Pons (tissue), 1 donor: ENCODE measurements around the gene ACOXL.

Source experiments
- DNase-seq: peaks from one replicate; pipeline ENCODE4 v3.0.0-alpha.2; 2016; ENCODE audit warnings: low spot score

ACOXL gene

DNA sequence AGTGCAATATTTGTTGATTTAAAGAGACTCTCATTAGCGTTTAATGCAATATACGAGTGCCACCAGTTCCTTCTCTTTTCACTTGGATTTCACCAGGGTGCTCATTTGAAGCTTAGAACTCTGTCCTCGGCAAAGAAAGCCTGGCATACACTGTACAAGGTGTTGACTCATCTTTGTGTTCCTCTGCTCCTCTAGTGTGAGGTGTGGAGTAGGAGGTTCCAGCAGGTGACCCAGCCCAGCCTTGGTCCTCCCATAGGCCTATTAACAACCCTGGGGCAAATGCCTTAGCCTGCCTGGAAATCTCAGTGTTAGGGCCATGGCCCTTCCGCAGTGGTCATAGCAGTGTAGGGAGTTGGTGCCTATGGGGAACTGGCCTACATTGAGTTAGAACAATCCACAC, 408.4 kb downstream of the ACOXL start:
- DNase-seq, result no peak

DNA sequence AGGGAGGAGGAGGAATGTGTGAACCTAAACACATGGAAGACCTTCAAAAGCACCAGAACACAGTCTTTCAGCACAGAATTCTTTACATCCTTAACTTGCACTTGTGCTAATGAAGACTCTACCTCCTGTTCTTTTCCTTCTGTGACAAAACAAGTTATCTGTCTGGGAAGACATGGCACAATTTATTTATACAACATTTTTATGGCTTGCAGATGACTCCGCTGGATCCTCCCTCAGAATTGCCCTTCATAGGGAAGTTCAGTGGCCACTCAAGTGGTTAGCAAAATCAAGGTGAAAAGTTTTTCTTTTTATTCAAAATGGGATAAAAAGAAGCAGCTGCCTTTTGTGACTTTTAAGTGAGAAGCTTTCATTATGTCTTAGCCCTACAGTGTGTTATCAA, 409.7 kb downstream of the ACOXL start:
- DNase-seq, result no peak

DNA sequence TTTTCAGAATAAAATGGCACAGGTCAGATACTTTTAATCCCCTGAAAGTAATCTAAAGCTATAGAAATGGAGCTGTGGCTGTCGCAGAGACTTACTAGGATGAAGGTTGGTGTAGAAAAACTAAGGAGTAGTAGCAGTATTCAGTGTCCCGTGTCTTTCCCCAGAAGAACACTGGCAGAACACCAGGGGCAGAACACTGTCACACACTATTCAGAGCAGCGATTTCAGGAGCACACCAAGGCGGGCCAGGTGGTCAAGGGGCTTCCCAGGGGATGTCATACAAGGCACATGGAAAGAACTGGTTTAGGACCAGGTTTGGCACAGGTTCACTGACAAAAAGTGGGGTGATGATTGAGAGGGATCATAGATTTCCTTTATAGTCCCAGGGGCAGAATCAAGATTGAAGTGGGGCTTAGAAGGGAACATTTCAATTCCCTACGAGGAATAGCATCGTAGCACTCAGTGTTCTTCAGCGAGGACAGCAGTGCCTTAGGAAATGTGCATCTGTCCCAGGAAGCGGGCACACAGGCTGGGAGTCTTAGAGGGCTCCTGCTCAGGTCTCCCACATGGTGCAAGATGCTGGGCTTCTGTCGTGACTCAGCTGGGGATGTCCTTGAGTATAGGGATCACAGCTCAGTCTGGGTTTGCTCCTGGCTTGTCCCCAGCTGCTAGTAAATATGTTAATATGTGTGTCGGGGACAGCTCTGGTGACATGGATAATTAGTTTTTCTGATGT, 410.9 kb downstream of the ACOXL start:
- DNase-seq, result no peak

DNA sequence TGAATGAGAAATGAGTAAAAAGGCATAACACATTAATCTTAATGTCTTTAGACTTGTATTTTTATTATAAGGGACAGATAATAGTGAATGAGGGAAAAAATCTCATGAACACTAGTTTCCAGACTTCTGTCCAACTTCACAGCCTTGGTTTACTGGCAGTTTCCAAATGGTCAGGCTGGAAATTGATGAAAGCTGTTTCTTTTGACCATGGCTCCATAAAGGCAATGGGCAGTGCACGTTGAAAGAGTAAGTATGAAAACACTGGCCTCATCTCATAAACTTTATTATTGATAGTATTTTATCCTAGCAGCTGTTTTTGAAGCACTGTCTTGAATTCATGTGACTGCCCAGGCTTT, 411.4 kb downstream of the ACOXL start:
- no peak for DNase-seq

DNA sequence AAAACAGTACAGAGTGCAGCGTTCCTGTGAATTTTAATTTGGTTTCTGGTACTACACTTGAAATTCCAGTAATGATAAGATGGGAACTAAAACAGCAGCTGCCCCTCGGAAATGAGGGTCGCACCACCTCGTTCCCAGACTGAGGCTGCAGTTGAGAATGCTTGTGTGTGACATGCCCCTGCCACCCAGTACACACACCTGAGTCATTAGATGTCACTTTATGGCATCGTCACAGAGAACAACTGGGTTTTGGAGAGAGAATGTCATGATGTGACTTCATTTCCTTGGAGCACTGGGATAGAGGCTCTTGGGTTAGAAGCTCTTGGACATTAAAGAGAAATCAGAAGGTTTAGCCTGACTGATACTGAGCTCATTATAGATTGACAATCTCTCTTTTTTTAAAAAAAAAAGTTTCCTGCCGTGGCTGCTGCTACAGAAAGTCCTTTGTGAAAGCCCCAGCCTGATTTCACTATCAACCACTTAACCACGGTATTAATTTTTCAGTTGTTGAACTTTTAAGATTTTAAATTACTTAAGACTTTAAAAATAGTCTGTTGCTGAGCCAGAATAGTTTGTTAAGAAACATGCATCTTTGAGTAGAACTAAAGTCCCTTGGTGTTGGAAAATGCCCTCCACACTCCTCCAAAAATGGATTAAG, 412.9 kb downstream of the ACOXL start:
- no peak for DNase-seq

DNA sequence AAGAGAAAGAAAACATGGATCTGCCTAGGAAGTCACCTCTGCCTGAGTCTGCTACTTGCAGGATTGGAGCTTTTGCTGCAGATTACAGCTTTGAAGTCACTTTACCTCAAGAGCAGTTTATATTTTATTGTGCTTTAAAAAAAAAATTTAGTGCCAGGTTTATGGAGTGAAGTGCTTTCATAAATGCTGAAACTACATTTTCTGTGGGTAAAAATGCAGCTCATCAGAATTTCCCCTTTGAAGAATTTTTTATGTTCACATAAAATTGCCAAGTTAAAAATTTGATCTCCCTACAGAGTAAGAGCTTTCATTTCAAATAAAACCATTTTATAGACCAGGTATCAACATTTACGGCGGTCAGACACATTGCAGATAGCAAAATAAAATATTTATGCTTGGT, 413.6 kb downstream of the ACOXL start:
- DNase-seq, result no peak

DNA sequence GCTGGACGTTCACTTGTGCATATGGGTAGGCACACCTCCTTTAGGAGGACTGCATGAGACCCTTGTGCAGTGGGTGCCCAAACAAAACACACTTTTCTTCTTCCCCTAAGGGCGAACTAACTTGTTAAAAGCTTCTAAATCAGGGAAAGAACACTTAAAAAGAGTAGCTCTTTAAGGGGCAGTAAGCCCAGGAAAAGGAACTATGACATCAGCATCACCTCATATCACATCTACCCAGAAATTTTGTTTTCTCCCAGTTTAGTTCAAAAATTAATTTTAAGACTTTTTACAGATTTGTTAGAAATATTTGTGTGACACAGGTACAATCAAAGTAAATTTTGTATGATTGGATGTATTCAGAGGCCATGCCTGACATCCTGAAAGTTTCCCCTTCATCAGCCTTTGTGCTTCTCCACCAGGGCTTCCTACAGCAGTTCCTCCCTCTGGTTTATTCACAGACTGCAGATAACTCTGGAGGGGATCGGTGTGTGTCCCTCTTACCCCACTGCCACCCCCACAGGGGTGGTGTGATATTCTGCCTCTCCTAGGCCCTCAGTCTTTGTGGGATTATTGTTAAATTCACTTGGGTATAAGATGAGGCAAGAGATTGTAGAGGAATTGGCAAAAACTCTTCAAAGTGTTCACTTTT, 416.0 kb downstream of the ACOXL start:
- no peak for DNase-seq

DNA sequence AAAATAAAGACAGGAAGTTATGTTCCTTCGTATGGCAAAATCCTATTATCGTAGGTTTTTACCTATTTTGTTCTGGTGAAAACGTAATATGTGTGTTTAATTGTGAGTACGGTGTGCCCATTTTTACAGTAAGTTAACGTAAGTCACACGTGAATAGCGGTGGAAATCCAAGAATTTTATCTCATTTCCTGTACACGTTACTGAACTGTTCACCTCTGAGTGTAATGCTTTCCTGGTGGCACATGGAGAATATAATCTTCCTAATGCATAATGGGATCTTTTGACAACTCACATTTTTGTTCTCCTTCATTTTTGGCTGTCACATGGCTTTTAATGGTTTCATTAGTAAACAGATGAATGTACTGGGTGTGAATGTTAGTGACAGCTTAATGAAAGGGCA, 416.6 kb downstream of the ACOXL start:
- no peak for DNase-seq

DNA sequence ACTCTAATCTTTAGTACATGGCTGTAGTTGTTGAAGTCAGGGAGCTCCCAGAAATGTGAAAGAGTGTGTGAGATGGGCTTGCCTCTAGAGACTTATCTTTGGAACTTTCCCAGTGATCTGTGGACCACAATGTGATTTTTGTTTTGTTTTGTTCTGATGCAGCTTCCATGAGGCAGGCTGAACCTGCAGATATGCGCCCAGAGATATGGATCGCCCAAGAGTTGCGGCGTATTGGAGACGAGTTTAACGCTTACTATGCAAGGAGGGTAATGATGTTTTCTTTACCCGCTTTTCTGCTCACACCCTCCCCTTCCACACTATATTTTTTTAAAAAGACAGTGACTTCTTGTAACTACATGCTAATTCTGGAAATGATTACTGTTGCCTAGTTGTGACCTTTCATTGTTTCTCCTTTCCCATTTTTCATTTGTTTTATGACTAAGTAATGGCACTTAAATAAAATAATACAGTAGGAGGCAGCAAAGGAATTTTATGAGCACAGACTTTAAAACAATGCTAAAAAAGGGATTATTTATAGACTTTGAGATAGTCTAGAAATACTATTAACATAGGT, 417.6 kb downstream of the ACOXL start:
- DNase-seq, result no peak

DNA sequence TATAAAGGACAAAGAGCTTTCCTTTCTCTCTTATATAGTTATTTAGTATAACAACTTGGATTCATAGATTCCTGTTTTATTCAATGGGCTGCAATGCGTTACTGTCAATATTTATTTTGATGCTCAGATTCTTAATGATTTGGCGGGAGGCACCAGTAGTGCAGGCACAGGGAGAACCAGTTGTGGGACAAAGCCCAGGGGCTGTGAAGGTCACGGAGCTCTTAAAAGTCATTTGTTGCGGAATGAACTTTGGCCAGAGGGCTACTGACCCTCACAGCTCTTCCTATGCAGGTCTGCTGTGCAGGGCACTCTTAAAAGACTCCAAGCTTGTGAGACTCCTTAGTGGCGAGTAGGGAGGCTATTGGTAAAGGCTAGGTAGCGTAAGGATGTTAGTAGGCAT, 422.4 kb downstream of the ACOXL start:
- DNase-seq, result no peak

DNA sequence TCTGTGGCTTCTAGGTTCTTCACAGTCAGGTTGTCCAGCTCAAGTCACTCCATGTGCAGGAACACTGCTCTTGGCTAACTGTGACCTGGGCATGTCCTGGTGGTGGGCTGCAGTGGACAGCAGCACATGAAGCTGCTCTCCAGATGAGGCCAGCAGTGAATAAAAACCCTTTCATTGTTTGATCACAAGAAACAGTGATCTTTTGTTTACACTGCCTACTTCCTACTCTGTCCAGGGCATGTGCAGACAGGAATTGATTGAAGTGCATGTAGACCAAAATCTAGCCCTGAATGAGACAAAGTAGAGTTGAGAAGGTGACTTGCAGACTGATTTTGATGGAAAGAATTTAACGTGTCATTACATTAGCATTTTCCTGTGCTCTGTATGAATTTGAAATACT, 423.2 kb downstream of the ACOXL start:
- peak; percentile 91 for DNase-seq

DNA sequence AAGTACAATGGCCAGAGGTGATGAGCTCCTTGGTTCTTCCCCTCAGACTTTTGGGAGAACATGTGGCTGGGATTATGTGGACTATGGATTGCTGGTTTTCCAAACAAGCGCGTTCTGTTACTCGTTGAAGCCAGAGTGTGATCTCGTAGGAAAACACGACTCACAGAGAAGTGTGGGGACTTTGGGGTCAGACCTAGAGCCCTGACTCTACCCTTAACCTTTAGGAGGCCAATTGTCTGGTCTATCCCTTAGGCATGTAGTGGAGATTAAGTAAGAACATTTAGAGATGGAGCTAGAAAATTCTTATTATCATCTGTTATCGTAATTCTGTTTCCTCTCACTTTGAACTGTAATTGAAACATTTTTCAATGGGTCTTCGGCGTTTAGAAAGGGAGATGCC, 424.2 kb downstream of the ACOXL start:
- no peak for DNase-seq

DNA sequence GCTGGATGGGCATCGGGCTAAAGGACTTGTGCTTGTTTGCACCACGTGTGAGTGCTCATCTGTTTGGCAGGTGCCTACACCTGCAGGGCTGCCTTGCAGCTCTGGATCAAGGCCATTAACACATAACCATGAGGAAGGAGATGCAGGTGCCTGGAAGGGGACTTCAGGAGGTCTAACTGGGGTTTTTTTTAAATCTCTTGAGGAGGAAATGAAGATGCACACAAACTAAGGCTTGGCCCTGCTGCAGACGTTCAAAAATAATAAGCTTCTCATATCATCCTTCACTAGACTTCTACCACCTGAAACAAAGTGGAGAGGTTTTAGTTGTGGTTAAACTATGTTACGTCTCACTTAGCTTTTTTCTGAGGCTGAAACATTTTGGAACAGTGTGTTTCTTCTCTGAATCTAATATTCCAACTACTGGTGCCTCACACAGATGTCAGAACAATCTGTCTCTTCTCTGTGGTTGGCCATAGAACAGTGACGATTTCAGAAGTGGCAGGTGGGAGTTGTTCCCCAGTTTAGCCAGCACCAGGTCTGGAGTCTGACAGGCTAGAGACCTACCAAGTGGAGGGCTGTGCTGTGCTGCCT, 424.8 kb downstream of the ACOXL start:
- DNase-seq, result no peak

DNA sequence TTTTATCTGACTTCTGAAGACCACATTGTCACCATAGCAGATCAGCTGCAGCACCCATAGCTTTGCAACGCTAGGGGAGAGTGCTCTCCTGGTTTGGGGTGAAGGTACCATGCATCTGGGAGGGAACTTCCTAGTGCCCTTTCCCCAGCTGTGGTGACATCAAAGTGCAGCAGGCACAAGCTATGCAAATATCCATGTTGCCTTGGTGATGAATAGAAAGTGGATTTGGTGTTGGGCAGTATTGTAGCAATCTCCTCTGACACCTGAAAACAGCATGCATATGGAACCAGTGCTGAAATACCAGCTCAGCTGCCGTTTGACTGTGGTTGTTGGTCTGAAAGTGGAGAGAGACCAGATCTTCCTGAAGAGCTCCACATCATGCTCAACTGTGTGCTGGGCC, 425.4 kb downstream of the ACOXL start:
- no peak for DNase-seq

DNA sequence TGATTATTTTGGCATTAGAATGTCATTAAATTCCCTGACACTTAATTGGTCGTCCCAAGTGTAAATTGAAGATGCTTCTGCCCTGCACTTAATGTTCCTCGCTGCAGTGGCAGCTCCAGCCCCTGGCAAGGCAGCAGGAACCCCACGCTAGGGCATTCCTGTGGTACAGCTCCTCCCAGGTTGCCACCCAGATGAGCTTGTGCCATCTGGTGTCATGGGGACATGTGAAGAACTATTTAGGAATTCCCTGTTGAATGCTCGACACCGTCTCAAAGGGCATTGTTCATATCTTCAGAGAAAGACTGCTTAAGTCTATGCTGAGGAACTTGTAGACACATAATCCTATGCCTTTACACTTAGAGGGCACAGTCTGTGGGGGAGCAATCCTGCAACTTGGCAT, 427.3 kb downstream of the ACOXL start:
- no peak for DNase-seq

DNA sequence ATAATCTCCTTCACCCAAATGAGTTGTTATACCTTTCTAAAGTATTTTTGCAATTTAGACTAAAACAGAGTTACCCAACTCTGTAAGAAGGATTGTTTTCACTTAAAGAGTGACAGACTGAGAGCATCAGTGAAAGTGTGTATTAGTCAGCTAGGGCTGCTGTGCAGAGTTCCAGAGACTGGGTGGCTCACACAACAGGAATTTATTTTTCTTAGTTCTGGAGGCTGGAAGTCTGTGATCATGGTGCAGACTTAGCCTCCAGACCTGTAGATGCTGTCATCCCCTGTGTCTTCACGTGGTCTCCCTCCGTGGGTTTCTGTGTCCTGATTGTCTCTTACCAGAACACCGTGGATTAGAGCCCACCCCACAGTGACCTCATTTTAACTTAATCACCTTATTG, 428.4 kb downstream of the ACOXL start:
- no peak for DNase-seq

DNA sequence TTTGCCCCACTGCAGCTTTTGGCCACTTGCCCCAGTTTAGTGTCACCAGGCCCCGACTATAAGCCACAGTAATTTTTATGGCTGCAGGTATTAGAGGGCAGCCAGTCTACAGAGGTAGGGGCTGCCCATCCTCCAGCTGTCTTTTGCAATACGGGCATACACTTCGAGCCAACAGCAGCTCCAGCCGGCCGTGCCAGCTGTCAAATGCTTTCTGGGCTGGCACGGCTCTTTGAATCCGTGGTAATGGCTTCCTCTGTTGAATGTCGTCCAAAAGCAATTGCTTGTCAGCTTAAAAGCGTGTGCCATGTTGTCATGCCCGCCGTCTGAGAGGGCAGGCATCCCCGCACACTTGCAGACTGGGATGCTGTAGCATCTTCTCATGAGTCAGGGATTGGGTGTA, 429.6 kb downstream of the ACOXL start:
- peak; percentile 84 for DNase-seq

DNA sequence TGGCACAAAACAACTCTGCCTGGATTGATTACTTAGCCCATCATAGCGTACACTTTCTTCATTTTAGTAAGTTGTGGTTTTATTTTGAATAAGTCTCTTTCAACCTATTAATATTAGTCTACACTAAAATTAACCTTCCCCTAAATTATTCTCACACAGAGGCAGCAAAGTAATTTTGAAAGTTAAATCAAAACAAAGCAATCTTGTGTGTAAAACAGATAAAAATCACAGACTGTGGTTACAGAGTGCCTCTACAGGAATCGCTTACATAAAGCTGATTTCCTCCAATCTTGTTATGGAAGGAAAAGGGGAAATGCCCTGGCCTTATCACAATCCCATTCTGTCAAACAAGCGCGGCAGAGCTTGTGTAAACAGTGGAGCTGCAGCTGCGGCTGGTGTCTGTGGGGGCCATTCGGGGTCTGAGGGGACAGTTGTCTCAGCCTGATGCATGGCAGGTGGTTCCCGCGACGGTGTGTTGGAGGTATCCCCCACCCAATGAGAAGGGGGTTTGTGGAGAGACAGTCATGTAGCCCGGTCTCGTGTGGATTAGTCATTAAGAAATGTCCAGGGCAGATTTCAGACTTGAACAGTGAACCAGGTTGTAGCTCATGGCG, 430.5 kb downstream of the ACOXL start:
- no peak for DNase-seq

DNA sequence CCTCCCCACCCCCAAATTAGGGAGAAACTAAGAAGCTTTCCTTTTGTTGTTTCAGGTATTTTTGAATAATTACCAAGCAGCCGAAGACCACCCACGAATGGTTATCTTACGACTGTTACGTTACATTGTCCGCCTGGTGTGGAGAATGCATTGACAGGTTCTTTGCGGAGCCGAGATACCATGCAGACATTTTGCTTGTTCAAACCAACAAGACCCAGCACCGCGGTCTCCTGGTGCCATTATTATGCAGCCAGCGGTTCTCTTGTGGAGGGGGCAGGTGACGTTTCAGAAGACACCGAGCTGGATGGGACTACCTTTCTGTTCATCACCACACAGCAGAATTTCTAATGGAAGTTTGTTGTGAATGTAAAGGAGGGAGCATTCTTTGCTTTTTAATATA, 431.7 kb downstream of the ACOXL start:
- no peak for DNase-seq

DNA sequence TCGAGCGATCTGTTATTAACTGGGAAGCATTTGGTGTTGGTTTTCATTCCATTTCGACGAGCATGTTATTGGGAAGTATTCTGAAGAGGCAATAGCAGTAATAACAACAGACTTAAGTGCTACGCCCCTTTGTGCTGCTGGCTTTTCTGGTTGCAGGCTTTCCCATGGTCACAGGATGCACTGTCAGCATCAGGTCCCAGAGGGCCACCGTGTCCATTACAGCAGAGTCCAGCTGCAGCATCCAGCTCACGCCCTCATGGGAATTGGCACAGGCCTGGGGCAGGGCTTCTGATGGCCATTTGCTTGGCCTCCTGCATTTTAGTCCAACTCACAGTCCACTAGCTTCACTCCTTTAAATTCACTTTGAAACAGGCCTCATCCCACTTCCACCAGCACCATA, 432.7 kb downstream of the ACOXL start:
- DNase-seq, result no peak

DNA sequence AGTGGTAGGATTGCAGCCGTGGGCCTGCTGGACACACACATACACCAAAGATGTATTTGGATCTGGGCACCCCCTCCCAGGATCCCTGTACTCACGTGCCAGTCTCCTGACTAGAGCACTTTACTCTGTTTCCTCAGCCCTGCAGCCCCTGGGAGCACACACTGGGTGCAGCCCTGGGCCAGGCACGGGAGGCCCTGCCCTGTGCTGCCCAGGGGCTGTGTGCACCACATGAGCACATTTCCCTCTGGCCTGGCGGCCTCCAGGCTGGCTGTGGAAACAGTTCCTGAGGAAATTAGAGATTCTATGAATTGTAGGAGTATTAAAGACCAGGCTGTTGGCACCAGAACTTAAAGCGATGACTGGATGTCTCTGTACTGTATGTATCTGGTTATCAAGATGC, 433.7 kb downstream of the ACOXL start:
- no peak for DNase-seq

DNA sequence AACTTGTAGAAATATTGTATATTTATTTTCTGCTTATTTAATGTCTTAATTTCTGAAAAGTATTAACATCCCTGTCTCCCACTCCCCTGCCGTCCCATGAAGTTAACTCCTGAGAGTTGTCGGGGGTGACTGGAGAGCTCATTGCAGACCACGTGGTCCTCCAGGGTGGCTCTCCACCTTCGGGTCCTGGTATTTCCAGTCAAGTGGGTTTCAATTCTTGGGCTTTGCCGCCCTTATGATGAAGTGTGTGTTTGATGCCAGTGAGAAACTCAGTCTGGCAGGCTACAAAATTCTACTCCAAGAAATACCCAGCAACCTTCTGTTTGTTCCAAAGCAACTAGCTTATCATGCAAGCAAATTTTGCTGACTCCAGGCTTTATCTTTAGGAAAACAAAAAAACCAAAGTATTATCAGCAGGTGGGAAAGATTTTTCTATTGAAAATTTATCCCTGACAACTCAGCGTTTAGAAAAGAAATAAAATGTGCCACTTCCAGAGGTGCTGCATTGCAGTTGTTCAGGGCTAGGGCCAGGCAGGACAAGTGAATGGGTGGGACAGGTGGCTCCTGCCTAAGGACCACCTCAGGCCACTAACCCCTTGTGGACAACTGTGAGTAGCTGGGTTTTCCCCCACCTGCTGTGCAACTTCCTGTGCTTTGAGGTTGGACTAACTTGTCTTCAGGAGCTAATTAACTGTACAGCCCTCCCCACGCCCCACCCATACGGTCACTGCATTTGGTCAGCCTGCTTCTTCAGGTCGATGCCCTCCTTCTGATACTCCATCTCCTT, 434.9 kb downstream of the ACOXL start:
- no peak for DNase-seq
